Measurements from ENCODE around the gene PTPRN2. TPM values are rescaled to one million over a fixed set of nuclear protein-coding genes. Genes with fewer than 3 reads are reported as not detected.

Gene PTPRN2
- total and polyA plus RNA-seq, 2 donors (not counting 1 experiment from before 2014, with no cell fraction given): 0.54 to 1.2 TPM

- Histone ChIP-seq H3K9me3 (ENCODE audit: control insufficient read depth, insufficient read depth, low read depth, low read length) (no peaks in the 10 kb centered on the region), H3K9ac (ENCODE audit: insufficient read depth, low read length) (no peak overlapping the region), H3K27ac (ENCODE audit: insufficient read depth, low read length) (no peak overlapping the region), H4K20me1 (ENCODE audit: control insufficient read depth, extremely low read depth, insufficient read depth, low read length) (no peaks in the 10 kb centered on the region), H3K36me3 (ENCODE audit: control insufficient read depth, insufficient read depth, low read length) (no peaks in the 10 kb centered on the region), H3K4me1 (ENCODE audit: control insufficient read depth, extremely low read depth, insufficient read depth, low read length) (no peaks in the 10 kb centered on the region), H3K4me3 (replicated peaks in 1 of 4; ENCODE audit: control extremely low read depth in 1 of 4, insufficient read depth in 1 of 4, low read depth in 3 of 4, low read length in 4 of 4) (no peak overlapping the region), H3K79me2 (ENCODE audit: control insufficient read depth, insufficient read depth, low read length) (no peaks in the 10 kb centered on the region), H2AFZ (ENCODE audit: low read length) (no peak overlapping the region), H3K4me2 (ENCODE audit: extremely low read depth, insufficient read depth, low read length) (no peak overlapping the region), H3K27me3 (ENCODE audit: control insufficient read depth, insufficient read depth, low read length) (no peaks in the 10 kb centered on the region)
- DNase-seq (ENCODE audit: low read depth in 2 of 2): no peak
- no peak for TF ChIP-seq EZH2 (IDR thresholded peaks at IDR 0.05; ENCODE audit: low read length, missing control alignments)
- no peak for TF ChIP-seq CTCF (conservative IDR thresholded peaks at IDR 0.05 in 1 of 2, IDR thresholded peaks at IDR 0.05 in 1 of 2; ENCODE audit: low read depth in 1 of 2, low read length in 2 of 2)
Observed at GRCh38 chr7:157577796-157578339, 1009.8 kb downstream of the PTPRN2 start.

DNA sequence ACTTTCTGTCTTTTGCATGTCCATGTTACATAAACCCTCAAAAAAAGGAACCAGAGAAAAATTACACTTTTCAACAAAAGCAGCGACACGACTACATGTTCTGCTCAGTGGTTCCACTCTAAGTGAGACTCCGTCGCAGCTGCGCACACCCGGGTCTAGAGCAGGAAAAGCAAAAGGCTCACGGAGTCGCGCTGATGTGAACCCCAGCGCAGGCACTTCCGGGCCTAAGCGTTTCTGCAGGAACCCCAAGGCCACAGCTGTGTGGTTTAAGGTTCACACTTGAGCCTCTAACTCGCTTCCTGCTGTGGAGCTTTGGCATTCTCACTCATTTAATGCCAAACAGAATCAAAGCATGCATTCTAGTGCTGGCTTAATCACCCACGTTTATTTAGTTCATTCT, 1010.6 kb downstream of the PTPRN2 start:
- Histone ChIP-seq H3K9ac (ENCODE audit: insufficient read depth, low read length) (no peak overlapping the region), H3K4me3 (replicated peaks in 1 of 4; ENCODE audit: control extremely low read depth in 1 of 4, insufficient read depth in 1 of 4, low read depth in 3 of 4, low read length in 4 of 4) (no peak overlapping the region), H3K4me2 (ENCODE audit: extremely low read depth, insufficient read depth, low read length) (no peak overlapping the region), H3K36me3 (ENCODE audit: control insufficient read depth, insufficient read depth, low read length) (no peaks in the 10 kb centered on the region), H3K27me3 (ENCODE audit: control insufficient read depth, insufficient read depth, low read length) (no peaks in the 10 kb centered on the region), H3K27ac (ENCODE audit: insufficient read depth, low read length) (no peak overlapping the region), H3K9me3 (ENCODE audit: control insufficient read depth, insufficient read depth, low read depth, low read length) (no peaks in the 10 kb centered on the region), H4K20me1 (ENCODE audit: control insufficient read depth, extremely low read depth, insufficient read depth, low read length) (no peaks in the 10 kb centered on the region), H3K79me2 (ENCODE audit: control insufficient read depth, insufficient read depth, low read length) (no peaks in the 10 kb centered on the region), H2AFZ (ENCODE audit: low read length) (no peak overlapping the region), H3K4me1 (ENCODE audit: control insufficient read depth, extremely low read depth, insufficient read depth, low read length) (no peaks in the 10 kb centered on the region)
- no peak for DNase-seq (ENCODE audit: low read depth in 2 of 2)
- TF ChIP-seq CTCF (conservative IDR thresholded peaks at IDR 0.05 in 1 of 2, IDR thresholded peaks at IDR 0.05 in 1 of 2; ENCODE audit: low read depth in 1 of 2, low read length in 2 of 2) (no peak), EZH2 (IDR thresholded peaks at IDR 0.05; ENCODE audit: low read length, missing control alignments) (no peak)

DNA sequence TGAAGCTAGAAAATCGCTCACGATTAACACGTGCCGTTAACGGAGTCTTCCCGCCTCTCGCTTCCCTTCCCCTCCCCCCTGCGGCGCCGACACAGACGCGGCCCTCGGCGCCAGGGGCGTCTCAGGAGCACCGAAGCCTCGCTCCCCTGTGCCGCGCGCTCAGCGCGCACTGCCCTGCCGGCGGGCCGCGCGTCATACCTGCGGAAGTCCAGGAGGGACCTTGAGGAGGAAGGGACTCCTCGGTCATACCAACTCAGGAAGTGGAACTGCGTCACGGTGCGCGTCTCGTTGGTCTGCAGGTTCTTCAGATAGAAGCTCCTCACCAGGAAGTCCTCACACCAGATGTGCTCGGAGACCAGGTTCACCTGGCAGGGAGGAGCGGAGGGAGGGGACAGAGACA, 1011.2 kb downstream of the PTPRN2 start:
- Histone ChIP-seq H3K27me3 (ENCODE audit: control insufficient read depth, insufficient read depth, low read length) (no peaks in the 10 kb centered on the region), H3K9me3 (ENCODE audit: control insufficient read depth, insufficient read depth, low read depth, low read length) (no peaks in the 10 kb centered on the region), H3K27ac (ENCODE audit: insufficient read depth, low read length) (no peak overlapping the region), H3K9ac (ENCODE audit: insufficient read depth, low read length) (no peak overlapping the region), H4K20me1 (ENCODE audit: control insufficient read depth, extremely low read depth, insufficient read depth, low read length) (no peaks in the 10 kb centered on the region), H2AFZ (ENCODE audit: low read length) (no peak overlapping the region), H3K36me3 (ENCODE audit: control insufficient read depth, insufficient read depth, low read length) (no peaks in the 10 kb centered on the region), H3K4me1 (ENCODE audit: control insufficient read depth, extremely low read depth, insufficient read depth, low read length) (no peaks in the 10 kb centered on the region), H3K4me3 (replicated peaks in 1 of 4; ENCODE audit: control extremely low read depth in 1 of 4, insufficient read depth in 1 of 4, low read depth in 3 of 4, low read length in 4 of 4) (no peak overlapping the region), H3K79me2 (ENCODE audit: control insufficient read depth, insufficient read depth, low read length) (no peaks in the 10 kb centered on the region), H3K4me2 (ENCODE audit: extremely low read depth, insufficient read depth, low read length) (no peak overlapping the region)
- no peak for DNase-seq (ENCODE audit: low read depth in 2 of 2)
- TF ChIP-seq EZH2 (IDR thresholded peaks at IDR 0.05; ENCODE audit: low read length, missing control alignments) (no peak), CTCF (conservative IDR thresholded peaks at IDR 0.05 in 1 of 2, IDR thresholded peaks at IDR 0.05 in 1 of 2; ENCODE audit: low read depth in 1 of 2, low read length in 2 of 2) (no peak)

Measured in fibroblast of lung (primary cell).